ENCODE data around the gene AKAP9. TPM values are rescaled to one million over a fixed set of nuclear protein-coding genes. Genes with fewer than 3 reads are reported as not detected.

AKAP9 gene
- total and polyA plus RNA-seq, 9 of the 15 experiments (the other 6 are each of a cell fraction or from before 2014, with no cell fraction given): 25.5 to 80.9 (median 46.3) TPM

GRCh38 chr7:92134271-92135051 lies 193.8 kb downstream of the AKAP9 start, which contains the start of gene CYP51A1 (continued):
- no peak for TF ChIP-seq HINFP (tag; conservative IDR thresholded peaks at IDR 0.05; ENCODE audit: low read depth)
- peak; percentile 86 for TF ChIP-seq C11orf30 (IDR thresholded peaks at IDR 0.05; ENCODE audit: low read depth)
- TF ChIP-seq ZKSCAN1 (IDR thresholded peaks at IDR 0.05; ENCODE audit: low read depth, low read length): no peak; the same call in 1 of the 2 replicates
- peak; percentile 88 for TF ChIP-seq ZBTB12 (CRISPR knock-in tag; IDR thresholded peaks at IDR 0.05)
- peak; percentile 100 for TF ChIP-seq ZFX (CRISPR knock-in tag; IDR thresholded peaks at IDR 0.05)
- peak; percentile 78 for TF ChIP-seq ARID1B (IDR thresholded peaks at IDR 0.05)
- TF ChIP-seq NCOA2 (IDR thresholded peaks at IDR 0.05; ENCODE audit: partially characterized antibody in 2 of 2): no peak
- TF ChIP-seq PREB (CRISPR knock-in tag; IDR thresholded peaks at IDR 0.05): no peak
- no peak for TF ChIP-seq RBM34 (IDR thresholded peaks at IDR 0.05; ENCODE audit: borderline replicate concordance, insufficient read depth, low read length)
- no peak for TF ChIP-seq ZNF609 (CRISPR knock-in tag; IDR thresholded peaks at IDR 0.05; ENCODE audit: borderline replicate concordance)
- TF ChIP-seq SREBF2 (CRISPR knock-in tag; IDR thresholded peaks at IDR 0.05): peak; percentile 66
- 0 out of 2 replicates have a peak, but pooled peaks have one; percentile 30 for TF ChIP-seq ZNF79 (CRISPR knock-in tag; IDR thresholded peaks at IDR 0.05; ENCODE audit: low read depth)
- no peak for TF ChIP-seq STAT5A (IDR thresholded peaks at IDR 0.05; ENCODE audit: borderline replicate concordance, low read length)
- no peak for TF ChIP-seq ZNF707 (CRISPR knock-in tag; conservative IDR thresholded peaks at IDR 0.05)
- no peak for TF ChIP-seq WHSC1 (IDR thresholded peaks at IDR 0.05; ENCODE audit: low read length)
- TF ChIP-seq POLR2B (IDR thresholded peaks at IDR 0.05; ENCODE audit: low read depth, partially characterized antibody): peak; percentile 89
- TF ChIP-seq ZNF655 (CRISPR knock-in tag; IDR thresholded peaks at IDR 0.05): no peak
